Stimulated activated CD4-positive, alpha-beta T cell treated with anti-CD3 and anti-CD28 coated beads, Interleukin-2, amount 100 ng/mL, for 24 hours (primary cell): Measurements from ENCODE around the gene SMYD3.
"Not testable (repeated sequence)": the region's sequence is repeated elsewhere in the genome, so short reads cannot be mapped to it uniquely, and the experiment has no call there.

Source experiments
- DNase-seq, 2 donors: peaks; one replicate each; pipeline ENCODE4 v3.0.0-alpha.2; 2020

SMYD3 gene

DNA sequence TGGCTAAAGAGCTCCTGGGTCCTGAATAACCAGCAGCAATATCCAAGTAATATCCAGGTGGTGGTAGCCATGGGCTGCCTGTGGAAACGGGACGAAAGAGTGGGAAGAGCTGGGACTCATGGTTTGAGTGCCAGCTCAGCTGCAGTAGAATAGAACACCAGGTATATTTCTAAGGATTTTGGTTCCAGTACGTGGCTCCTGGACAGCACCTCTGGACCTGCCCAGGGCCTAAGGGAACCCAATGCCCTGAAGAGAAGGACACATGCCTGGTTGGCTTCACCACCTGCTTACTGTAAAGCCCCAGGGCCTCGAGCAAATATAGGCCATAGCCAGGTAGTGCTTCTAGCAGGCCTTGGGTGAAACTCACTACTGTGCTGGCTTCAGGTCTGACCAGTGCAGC lies 785.6 kb downstream of the SMYD3 start:
- no peak for DNase-seq

GRCh38 chr1:245718951-245719350 lies 788.1 kb downstream of the SMYD3 start:
- no peak for DNase-seq

DNA sequence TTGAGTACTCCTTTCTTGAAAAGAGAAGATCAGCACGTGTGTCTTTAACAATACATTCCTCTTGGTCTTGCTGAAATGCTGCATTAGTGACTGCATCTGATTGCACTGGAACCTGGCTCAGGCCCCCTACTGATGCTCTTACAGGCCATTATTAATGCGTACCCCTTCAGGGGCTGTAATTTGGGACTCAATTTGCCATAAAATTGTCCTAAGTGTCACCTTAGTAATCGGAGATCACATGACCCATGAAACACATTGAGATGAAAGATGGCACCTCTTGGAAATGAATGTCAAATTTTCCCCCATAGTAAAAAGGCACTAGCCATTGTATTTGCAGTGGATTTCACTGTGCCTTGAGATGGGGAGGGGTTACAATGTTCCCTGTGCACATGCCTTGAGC lies 789.0 kb downstream of the SMYD3 start:
- no peak for DNase-seq

DNA sequence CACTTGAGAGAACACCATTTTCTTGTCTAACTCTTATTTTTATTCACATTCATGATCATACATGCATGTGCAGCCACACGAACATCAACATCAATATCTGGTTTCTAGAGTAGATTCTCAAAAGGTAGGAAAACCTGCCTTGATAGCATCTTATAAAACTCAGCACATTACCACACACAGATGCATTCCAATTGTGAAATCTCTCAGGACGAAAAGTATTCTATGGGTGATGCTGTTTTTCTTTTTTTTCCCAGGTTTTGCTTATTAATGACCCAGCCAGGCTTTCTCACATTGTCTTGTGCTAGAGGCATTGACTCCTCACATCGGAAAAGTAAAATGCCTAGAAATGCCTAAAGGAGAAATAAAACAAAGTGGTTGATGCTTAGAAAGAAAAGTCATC lies 789.5 kb downstream of the SMYD3 start:
- DNase-seq = no peak

GRCh38 chr1:245716561-245716960 lies 790.5 kb downstream of the SMYD3 start:
- no peak for DNase-seq

- no peak for DNase-seq
Measured at GRCh38 chr1:245715970-245716369, 791.1 kb downstream of the SMYD3 start.

DNA sequence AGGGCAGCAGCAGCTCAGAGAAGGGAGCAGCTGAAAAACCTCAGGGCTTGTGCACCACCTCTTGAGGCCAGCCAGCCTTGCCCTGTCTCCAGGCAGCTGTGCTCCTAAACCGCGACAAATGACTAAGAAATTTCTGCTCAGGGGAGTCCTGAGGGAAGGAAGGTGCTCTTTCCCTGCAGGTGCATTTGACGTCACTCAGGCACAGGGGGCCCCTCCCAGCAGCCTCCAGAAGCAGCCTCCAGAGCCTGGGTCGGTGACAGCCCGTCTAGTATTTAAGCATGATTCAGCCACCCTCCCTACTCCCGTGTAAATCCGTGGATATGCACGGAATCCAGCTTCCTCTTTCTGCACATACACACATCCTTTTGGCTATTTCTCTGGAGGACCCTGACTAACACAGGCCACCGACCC lies 791.8 kb downstream of the SMYD3 start:
- no peak for DNase-seq

DNA sequence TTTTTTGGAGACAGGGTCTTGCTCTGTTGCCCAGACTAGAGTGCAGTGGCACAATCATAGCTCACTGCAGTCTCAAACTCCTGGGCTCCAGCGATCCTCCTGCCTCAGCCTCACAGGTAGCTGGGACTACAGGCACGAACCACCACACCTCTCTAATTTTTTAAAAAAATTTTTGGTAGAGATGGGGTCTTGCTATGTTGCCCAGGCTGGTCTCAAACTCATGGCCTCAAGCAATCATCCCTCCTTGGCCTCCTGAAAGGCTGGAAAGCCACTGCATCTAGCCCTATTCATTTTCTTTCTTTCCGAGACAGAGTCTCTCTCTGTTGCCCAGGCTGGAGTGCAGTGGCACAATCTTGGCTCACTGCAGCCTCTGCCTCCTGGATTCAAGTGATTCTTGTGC lies 793.1 kb downstream of the SMYD3 start:
- DNase-seq = not testable (repeated sequence)

GRCh38 chr1:245710961-245711903 lies 795.8 kb downstream of the SMYD3 start:
- DNase-seq = no peak

GRCh38 chr1:245707941-245708340 lies 799.1 kb downstream of the SMYD3 start:
- no peak for DNase-seq

- DNase-seq = no peak
Measured at GRCh38 chr1:245704765-245705164, 802.3 kb downstream of the SMYD3 start.

- DNase-seq = no peak
Measured at GRCh38 chr1:245704341-245704740, 802.7 kb downstream of the SMYD3 start.

DNA sequence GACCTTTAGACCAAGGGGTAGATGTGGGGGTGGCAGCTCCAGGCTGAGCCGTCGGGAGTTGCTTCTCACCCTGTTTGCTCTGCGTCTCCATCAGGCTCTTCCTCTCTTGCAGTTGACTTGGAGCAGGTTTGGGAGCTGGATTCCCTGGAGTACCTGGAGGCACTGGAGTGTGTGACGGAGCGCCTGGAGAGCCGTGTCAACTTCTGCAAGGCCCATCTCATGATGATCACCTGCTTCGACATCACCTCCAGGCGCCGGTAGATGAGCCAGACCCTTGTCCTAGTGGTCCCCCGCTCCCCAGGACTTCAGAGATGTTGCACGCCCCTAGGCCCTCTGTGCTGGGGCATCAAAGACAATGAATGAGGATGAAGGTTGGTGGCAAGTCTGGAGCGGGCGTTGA lies 804.7 kb downstream of the SMYD3 start:
- DNase-seq = no peak

DNA sequence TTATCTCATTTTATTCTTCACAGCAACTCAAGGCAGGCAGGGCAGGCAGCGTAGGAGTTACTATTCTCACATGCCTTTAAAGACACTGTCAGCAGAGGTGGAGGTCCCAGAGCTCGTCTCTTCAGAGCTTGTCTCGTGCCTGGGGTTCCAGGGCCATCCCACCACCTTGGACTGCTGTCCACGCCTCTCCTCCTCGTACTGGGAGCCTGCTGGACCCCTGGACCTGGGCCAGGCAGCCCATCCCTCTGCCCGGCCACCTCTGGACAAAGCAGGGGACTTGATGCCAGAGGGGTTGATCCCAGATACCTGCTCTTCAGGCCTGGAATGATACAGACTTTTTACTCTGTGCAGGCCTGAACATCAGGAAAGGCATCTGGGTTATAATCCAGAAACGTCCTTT lies 805.4 kb downstream of the SMYD3 start:
- no peak for DNase-seq

GRCh38 chr1:245700631-245701030 lies 806.4 kb downstream of the SMYD3 start:
- no peak for DNase-seq
